Measurements from ENCODE around the gene MAPKAP1.

DNA sequence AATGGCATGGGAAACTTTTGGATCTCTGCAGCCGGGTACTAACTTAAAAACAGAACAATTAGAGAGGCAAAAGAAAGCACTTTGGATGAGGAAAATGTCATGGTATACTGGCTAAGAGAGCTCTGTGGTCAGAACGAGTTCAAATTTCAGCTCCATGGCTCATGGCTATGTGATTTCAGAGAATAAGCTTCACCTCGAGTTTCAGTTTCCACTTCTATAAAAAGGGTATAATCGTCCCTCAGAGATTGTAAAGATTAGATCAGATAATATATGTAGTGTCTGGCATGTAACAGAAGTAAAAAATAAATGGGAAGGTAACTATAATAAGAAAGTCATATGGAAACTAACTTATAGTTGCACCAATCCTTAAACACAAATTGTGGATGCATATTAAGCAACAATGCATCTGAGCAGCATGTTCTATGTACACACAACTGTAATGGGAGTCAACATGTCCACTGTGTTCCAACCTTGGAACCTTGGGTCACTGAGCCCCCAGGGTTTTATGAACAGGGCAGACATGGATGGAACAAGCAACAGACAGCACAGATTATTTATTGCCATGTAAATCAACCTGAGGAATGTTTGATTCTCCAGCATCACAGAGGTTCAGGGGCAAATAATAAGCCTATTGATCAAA is 145.4 kb downstream of the MAPKAP1 start:
- TF ChIP-seq, protein P1, sequence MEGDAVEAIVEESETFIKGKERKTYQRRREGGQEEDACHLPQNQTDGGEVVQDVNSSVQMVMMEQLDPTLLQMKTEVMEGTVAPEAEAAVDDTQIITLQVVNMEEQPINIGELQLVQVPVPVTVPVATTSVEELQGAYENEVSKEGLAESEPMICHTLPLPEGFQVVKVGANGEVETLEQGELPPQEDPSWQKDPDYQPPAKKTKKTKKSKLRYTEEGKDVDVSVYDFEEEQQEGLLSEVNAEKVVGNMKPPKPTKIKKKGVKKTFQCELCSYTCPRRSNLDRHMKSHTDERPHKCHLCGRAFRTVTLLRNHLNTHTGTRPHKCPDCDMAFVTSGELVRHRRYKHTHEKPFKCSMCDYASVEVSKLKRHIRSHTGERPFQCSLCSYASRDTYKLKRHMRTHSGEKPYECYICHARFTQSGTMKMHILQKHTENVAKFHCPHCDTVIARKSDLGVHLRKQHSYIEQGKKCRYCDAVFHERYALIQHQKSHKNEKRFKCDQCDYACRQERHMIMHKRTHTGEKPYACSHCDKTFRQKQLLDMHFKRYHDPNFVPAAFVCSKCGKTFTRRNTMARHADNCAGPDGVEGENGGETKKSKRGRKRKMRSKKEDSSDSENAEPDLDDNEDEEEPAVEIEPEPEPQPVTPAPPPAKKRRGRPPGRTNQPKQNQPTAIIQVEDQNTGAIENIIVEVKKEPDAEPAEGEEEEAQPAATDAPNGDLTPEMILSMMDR (IDR thresholded peaks at IDR 0.05) = no peak
- TF ChIP-seq POLR2A (IDR thresholded peaks at IDR 0.05) = no peak
